ENCODE results near the gene NEK11. TPM values are rescaled to one million over a fixed set of nuclear protein-coding genes. Genes with fewer than 3 reads are reported as not detected.
A peak's percentile ranks its signal among the peaks of the same experiment; 100 is the strongest.

Gene NEK11
- total RNA-seq, 1 donor: 14.5 TPM

DNA sequence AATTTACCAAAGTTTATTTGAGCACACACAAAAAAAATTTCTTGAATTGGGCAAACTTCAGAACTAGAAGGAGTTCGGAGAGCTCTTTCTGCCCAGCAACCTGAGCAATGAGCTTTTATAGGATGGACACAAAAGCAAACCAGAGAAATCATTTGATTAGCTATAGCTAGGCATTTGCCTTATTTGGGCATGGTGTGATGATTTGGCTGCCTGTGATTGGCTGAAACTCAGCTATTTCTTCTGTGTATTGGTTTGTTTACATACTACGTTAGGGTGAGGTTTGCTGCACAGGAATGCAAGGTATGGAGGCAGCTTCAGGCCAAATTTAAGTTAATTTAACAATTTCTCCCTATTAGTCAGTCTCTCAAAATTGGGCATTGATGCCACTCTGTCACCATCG, 65.1 kb downstream of the NEK11 start:
- no peak overlapping the region for H2AFZ ChIP-seq (ENCODE audit: low read length)
- no peaks in the 10 kb centered on the region for H3K4me1 ChIP-seq (ENCODE audit: insufficient read depth, low read length)
- H3K27me3 ChIP-seq (ENCODE audit: insufficient read depth, low read length): no peaks in the 10 kb centered on the region
- TF ChIP-seq, protein P1, sequence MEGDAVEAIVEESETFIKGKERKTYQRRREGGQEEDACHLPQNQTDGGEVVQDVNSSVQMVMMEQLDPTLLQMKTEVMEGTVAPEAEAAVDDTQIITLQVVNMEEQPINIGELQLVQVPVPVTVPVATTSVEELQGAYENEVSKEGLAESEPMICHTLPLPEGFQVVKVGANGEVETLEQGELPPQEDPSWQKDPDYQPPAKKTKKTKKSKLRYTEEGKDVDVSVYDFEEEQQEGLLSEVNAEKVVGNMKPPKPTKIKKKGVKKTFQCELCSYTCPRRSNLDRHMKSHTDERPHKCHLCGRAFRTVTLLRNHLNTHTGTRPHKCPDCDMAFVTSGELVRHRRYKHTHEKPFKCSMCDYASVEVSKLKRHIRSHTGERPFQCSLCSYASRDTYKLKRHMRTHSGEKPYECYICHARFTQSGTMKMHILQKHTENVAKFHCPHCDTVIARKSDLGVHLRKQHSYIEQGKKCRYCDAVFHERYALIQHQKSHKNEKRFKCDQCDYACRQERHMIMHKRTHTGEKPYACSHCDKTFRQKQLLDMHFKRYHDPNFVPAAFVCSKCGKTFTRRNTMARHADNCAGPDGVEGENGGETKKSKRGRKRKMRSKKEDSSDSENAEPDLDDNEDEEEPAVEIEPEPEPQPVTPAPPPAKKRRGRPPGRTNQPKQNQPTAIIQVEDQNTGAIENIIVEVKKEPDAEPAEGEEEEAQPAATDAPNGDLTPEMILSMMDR (IDR thresholded peaks at IDR 0.05; ENCODE audit: extremely low read depth, low read depth, low read length): no peak
- H4K20me1 ChIP-seq (ENCODE audit: insufficient read depth, low read length): no peaks in the 10 kb centered on the region
- no peaks in the 10 kb centered on the region for H3K36me3 ChIP-seq (ENCODE audit: insufficient read depth, low read length)
- DNase-seq (ENCODE audit: insufficient read length, low spot score, missing footprints): no peak
- H3K4me2 ChIP-seq (ENCODE audit: insufficient read depth, low read length): no peak overlapping the region
- H3K4me3 ChIP-seq (ENCODE audit: insufficient read depth, low read length): no peak overlapping the region
- no peaks in the 10 kb centered on the region for H3K9me3 ChIP-seq (ENCODE audit: low read depth, low read length)
- no peak overlapping the region for H3K27ac ChIP-seq (ENCODE audit: low read depth, low read length)
- no peaks in the 10 kb centered on the region for H3K79me2 ChIP-seq (ENCODE audit: insufficient read depth, low read length)

DNA sequence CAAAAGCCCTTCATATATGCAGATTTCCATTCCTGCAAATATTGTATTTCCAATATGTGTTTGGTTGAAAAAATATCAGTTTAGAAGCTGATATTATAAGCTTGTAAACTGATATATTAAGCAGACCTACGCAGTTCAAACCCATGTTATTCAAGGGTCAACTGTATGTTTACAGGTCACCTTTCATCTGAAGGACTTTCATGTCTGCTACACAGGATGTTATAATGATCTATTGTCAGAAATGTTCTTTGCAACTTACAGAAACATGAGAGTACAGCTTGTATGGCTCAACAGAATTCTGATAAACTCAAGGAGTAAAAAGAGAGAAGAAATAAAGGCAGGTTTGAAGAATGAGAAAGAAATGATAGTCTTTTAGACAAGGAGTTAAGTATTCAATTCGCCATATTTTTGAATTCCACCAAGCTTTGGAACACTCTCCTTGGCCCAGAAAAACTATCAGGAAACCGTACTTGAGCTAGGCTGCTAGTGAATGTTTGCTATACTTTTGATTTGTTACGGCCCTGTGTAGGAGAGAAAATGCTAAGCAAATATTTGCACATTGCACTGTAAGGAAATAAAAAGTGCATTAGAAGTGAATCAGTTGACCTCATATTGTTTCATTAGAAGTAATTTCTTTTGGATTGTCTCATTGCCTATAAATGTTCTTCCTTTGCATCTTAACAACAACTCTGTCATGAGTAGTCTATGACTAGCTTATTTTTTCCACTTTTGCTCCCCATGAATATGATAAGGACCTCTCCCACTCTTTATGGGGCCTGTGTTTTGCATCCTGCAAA, 81.2 kb downstream of the NEK11 start:
- peak; percentile 48 for DNase-seq (ENCODE audit: insufficient read length, low spot score, missing footprints)

DNA sequence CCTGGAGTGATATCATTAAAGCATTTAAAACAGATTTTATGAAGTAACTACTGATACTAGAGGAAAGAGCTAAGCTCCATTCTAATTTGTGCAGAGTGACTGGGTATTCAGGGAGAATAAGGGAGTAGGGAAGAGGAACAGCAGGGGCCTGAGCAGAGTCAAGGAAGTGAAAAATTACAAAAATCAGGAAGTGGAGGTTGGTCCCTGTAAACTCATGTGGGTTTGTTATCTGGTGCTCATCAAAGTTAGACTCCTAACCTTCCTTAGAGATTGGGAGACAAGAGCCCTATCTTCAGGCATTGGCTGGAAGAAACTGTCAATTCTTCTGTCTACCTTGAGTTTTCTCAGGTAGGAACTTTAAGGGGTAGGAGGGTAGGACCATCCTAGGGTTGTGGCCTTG, 82.5 kb downstream of the NEK11 start:
- no peak for DNase-seq (ENCODE audit: insufficient read length, low spot score, missing footprints)
- Histone ChIP-seq H3K36me3 (ENCODE audit: insufficient read depth, low read length) (no peaks in the 10 kb centered on the region), H3K4me2 (ENCODE audit: insufficient read depth, low read length) (no peak overlapping the region), H3K79me2 (ENCODE audit: insufficient read depth, low read length) (no peaks in the 10 kb centered on the region), H3K27me3 (ENCODE audit: insufficient read depth, low read length) (no peaks in the 10 kb centered on the region), H3K27ac (ENCODE audit: low read depth, low read length) (no peak overlapping the region), H3K4me3 (ENCODE audit: insufficient read depth, low read length) (no peak overlapping the region), H3K9me3 (ENCODE audit: low read depth, low read length) (no peaks in the 10 kb centered on the region), H3K4me1 (ENCODE audit: insufficient read depth, low read length) (peaks cover 5% of the 10 kb centered on the region), H2AFZ (ENCODE audit: low read length) (no peak overlapping the region), H4K20me1 (ENCODE audit: insufficient read depth, low read length) (no peaks in the 10 kb centered on the region)
- TF ChIP-seq, protein P1 (IDR thresholded peaks at IDR 0.05; ENCODE audit: extremely low read depth, low read depth, low read length): no peak

More for the DNA sequence above, 81.2 kb downstream of the NEK11 start:
- peaks cover 5% of the 10 kb centered on the region for H3K4me1 ChIP-seq (ENCODE audit: insufficient read depth, low read length)
- no peak overlapping the region for H3K4me3 ChIP-seq (ENCODE audit: insufficient read depth, low read length)
- no peak overlapping the region for H3K27ac ChIP-seq (ENCODE audit: low read depth, low read length)
- TF ChIP-seq, protein P1 (IDR thresholded peaks at IDR 0.05; ENCODE audit: extremely low read depth, low read depth, low read length): no peak
- no peaks in the 10 kb centered on the region for H3K79me2 ChIP-seq (ENCODE audit: insufficient read depth, low read length)
- no peaks in the 10 kb centered on the region for H3K36me3 ChIP-seq (ENCODE audit: insufficient read depth, low read length)
- no peak overlapping the region for H3K4me2 ChIP-seq (ENCODE audit: insufficient read depth, low read length)
- H2AFZ ChIP-seq (ENCODE audit: low read length): no peak overlapping the region
- no peaks in the 10 kb centered on the region for H4K20me1 ChIP-seq (ENCODE audit: insufficient read depth, low read length)
- H3K9me3 ChIP-seq (ENCODE audit: low read depth, low read length): no peaks in the 10 kb centered on the region
- H3K27me3 ChIP-seq (ENCODE audit: insufficient read depth, low read length): no peaks in the 10 kb centered on the region

DNA sequence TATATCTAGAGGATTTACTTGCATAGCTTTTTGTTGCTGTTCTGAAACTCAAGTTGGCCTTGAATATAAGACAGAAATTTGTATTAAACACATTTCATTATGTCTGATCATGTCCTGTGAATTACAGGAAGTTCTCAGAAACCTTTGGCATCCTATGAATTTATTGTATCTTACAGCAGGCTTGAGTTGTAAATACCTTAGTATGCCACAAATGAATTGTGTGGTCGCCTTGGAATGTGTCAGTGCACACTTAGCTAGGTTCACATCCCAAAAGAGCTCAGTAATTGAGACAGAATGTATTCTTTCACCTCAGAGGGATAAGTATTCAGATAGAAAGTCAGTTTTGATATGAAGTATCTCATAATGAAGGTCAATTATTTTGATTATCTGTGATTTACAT, 83.4 kb downstream of the NEK11 start:
- no peaks in the 10 kb centered on the region for H3K36me3 ChIP-seq (ENCODE audit: insufficient read depth, low read length)
- H3K9me3 ChIP-seq (ENCODE audit: low read depth, low read length): no peaks in the 10 kb centered on the region
- H3K27me3 ChIP-seq (ENCODE audit: insufficient read depth, low read length): no peaks in the 10 kb centered on the region
- TF ChIP-seq, protein P1 (IDR thresholded peaks at IDR 0.05; ENCODE audit: extremely low read depth, low read depth, low read length): no peak
- H3K4me2 ChIP-seq (ENCODE audit: insufficient read depth, low read length): no peak overlapping the region
- no peak overlapping the region for H3K4me3 ChIP-seq (ENCODE audit: insufficient read depth, low read length)
- DNase-seq (ENCODE audit: insufficient read length, low spot score, missing footprints): no peak
- no peaks in the 10 kb centered on the region for H3K79me2 ChIP-seq (ENCODE audit: insufficient read depth, low read length)
- peaks cover 5% of the 10 kb centered on the region for H3K4me1 ChIP-seq (ENCODE audit: insufficient read depth, low read length)
- no peaks in the 10 kb centered on the region for H4K20me1 ChIP-seq (ENCODE audit: insufficient read depth, low read length)
- H3K27ac ChIP-seq (ENCODE audit: low read depth, low read length): no peak overlapping the region
- H2AFZ ChIP-seq (ENCODE audit: low read length): no peak overlapping the region

Data from osteoblast (primary cell).